Astrocyte (in vitro differentiated cells and primary cell): ENCODE measurements around the gene AFF3.

Experiments used
- CTCF ChIP-seq: IDR thresholded peaks from 2 replicates; pipeline ENCODE4 v1.5.1; 2011; ENCODE audit warnings: low read depth, mild to moderate bottlenecking, inconsistent platforms, low read length, moderate library complexity; ENCODE audit not compliant: insufficient read depth
- EZH2 ChIP-seq: IDR thresholded peaks from 2 replicates; pipeline ENCODE4 v1.6.1; 2012; ENCODE audit warnings: mild to moderate bottlenecking, low read length, inconsistent platforms; ENCODE audit not compliant: insufficient read depth

- TF ChIP-seq CTCF (no peak), EZH2 (no peak)
Measured at GRCh38 chr2:99765731-99766318, 376.6 kb downstream of the AFF3 start.
